HEK293 (cell line): ENCODE results near the gene PRSS1.

Experiments
- CTCF ChIA-PET: fragments of 350-600 bp; formaldehyde crosslinking; extraction: SDS; loops from one replicate; lab custom pipeline; 2021; ENCODE audit warnings: antibody characterized with exemption; lab: Yijun Ruan, JAX
- POLR2A ChIA-PET: fragments of 300-600 bp; formaldehyde crosslinking; extraction: SDS; loops from one replicate; lab custom pipeline; 2020; ENCODE audit warnings: antibody characterized with exemption, inconsistent platforms; lab: Yijun Ruan, JAX
- H3K27ac ChIP-seq: fragments of 200-500 bp; sonication (Bioruptor generic); 2 replicates; pipeline ENCODE4 v1.5.1; 2014; ENCODE audit warnings: low read depth, low read length, control low read depth, inconsistent platforms; ENCODE audit errors: extremely low read depth
- H3K36me3 ChIP-seq, 2 experiments: fragments of 200-500 bp in 1 of 2; sonication (Bioruptor generic) in 1 of 2; 1 replicate in 1 of 2; 2 replicates in 1 of 2; pipeline ENCODE4 v1.5.1; 2014 to 2017; ENCODE audit warnings: inconsistent platforms in 2 of 2, low read length in 2 of 2; ENCODE audit not compliant: control insufficient read depth in 2 of 2, insufficient read depth in 1 of 2
- H3K4me1 ChIP-seq: fragments of 200-500 bp; sonication (Bioruptor generic); 2 replicates; pipeline ENCODE4 v1.5.1; 2014; ENCODE audit warnings: mild to moderate bottlenecking, low read length, inconsistent platforms; ENCODE audit not compliant: control insufficient read depth, insufficient read depth
- H3K4me3 ChIP-seq: 2 replicates; pipeline ENCODE4 v1.5.1; 2011; ENCODE audit warnings: low read depth, mild to moderate bottlenecking, control low read depth, low read length, moderate library complexity
- H3K9me3 ChIP-seq: fragments of 200-500 bp; sonication (Bioruptor generic); 2 replicates; pipeline ENCODE4 v1.5.1; 2014; ENCODE audit warnings: low read depth, low read length, inconsistent platforms; ENCODE audit not compliant: control insufficient read depth, insufficient read depth
- BCL11A ChIP-seq: fragments of 450-650 bp; formaldehyde crosslinking; IDR thresholded peaks from 2 replicates; pipeline ENCODE4 v1.5.1; 2016; ENCODE audit warnings: low read depth, missing biosample characterization, missing genetic modification characterization
- BCL11B ChIP-seq: fragments of 450-650 bp; formaldehyde crosslinking; IDR thresholded peaks from 2 replicates; pipeline ENCODE4 v1.5.1; 2016; ENCODE audit warnings: low read depth, missing biosample characterization, missing genetic modification characterization
- GLI4 ChIP-seq: fragments of 450-650 bp; formaldehyde crosslinking; IDR thresholded peaks from 2 replicates; pipeline ENCODE4 v1.5.1; 2016; ENCODE audit warnings: missing biosample characterization, missing genetic modification characterization
- SCRT2 ChIP-seq: fragments of 450-650 bp; formaldehyde crosslinking; IDR thresholded peaks from 2 replicates; pipeline ENCODE4 v1.5.1; 2016; ENCODE audit warnings: missing biosample characterization, missing genetic modification characterization
- SETDB1 ChIP-seq: IDR thresholded peaks from one replicate; pipeline ENCODE4 v1.6.1; 2017; ENCODE audit warnings: mild to moderate bottlenecking, low read length, moderate library complexity, mixed read lengths; ENCODE audit not compliant: insufficient read length
- SP7 ChIP-seq: fragments of 450-650 bp; formaldehyde crosslinking; IDR thresholded peaks from 2 replicates; pipeline ENCODE4 v1.5.1; 2016; ENCODE audit warnings: missing biosample characterization, missing genetic modification characterization
- ZFP3 ChIP-seq: fragments of 450-650 bp; formaldehyde crosslinking; IDR thresholded peaks from 2 replicates; pipeline ENCODE4 v1.5.1; 2016; ENCODE audit warnings: low read depth, missing biosample characterization, missing genetic modification characterization
- ZNF112 ChIP-seq: fragments of 450-650 bp; formaldehyde crosslinking; IDR thresholded peaks from 2 replicates; pipeline ENCODE4 v1.5.0; 2017; ENCODE audit warnings: missing biosample characterization, missing genetic modification characterization
- ZNF169 ChIP-seq: fragments of 450-650 bp; formaldehyde crosslinking; IDR thresholded peaks from 2 replicates; pipeline ENCODE4 v1.5.1; 2016; ENCODE audit warnings: missing biosample characterization, missing genetic modification characterization
- ZNF473 ChIP-seq: fragments of 450-650 bp; formaldehyde crosslinking; IDR thresholded peaks from 2 replicates; pipeline ENCODE4 v1.5.1; 2017; ENCODE audit warnings: missing biosample characterization, missing genetic modification characterization
- ZNF571 ChIP-seq: fragments of 450-650 bp; formaldehyde crosslinking; IDR thresholded peaks from 2 replicates; pipeline ENCODE4 v1.5.0; 2017; ENCODE audit warnings: missing biosample characterization, missing genetic modification characterization
- ZNF623 ChIP-seq: fragments of 450-650 bp; formaldehyde crosslinking; IDR thresholded peaks from 2 replicates; pipeline ENCODE4 v1.5.1; 2016; ENCODE audit warnings: missing biosample characterization, missing genetic modification characterization
- ZNF654 ChIP-seq: fragments of 450-650 bp; formaldehyde crosslinking; IDR thresholded peaks from 2 replicates; pipeline ENCODE4 v1.5.1; 2016; ENCODE audit warnings: low read depth, missing biosample characterization, missing genetic modification characterization
- ZNF76 ChIP-seq: fragments of 450-650 bp; formaldehyde crosslinking; IDR thresholded peaks from 2 replicates; pipeline ENCODE4; 2016; ENCODE audit warnings: low read depth, missing biosample characterization, missing genetic modification characterization, borderline replicate concordance
- ZNF837 ChIP-seq: fragments of 450-650 bp; formaldehyde crosslinking; IDR thresholded peaks from 2 replicates; pipeline ENCODE4 v1.5.1; 2016; ENCODE audit warnings: missing biosample characterization, missing genetic modification characterization
- ZXDB ChIP-seq: fragments of 450-650 bp; formaldehyde crosslinking; IDR thresholded peaks from 2 replicates; pipeline ENCODE4 v1.5.1; 2016; ENCODE audit warnings: missing biosample characterization, missing genetic modification characterization
- TF ChIP-seq, protein P1 (sequence below): fragments of 450-650 bp; formaldehyde crosslinking; IDR thresholded peaks from 2 replicates; pipeline ENCODE4 v1.5.1; 2016; ENCODE audit warnings: missing biosample characterization, missing genetic modification characterization, borderline replicate concordance
- TF ChIP-seq, protein P2 (sequence below): fragments of 450-650 bp; formaldehyde crosslinking; IDR thresholded peaks from 2 replicates; pipeline ENCODE4 v1.5.1; 2016; ENCODE audit warnings: missing biosample characterization, missing genetic modification characterization
- TF ChIP-seq, protein P3 (sequence below): fragments of 450-650 bp; formaldehyde crosslinking; IDR thresholded peaks from 2 replicates; pipeline ENCODE4 v1.5.1; 2016; ENCODE audit warnings: missing biosample characterization, missing genetic modification characterization
- TF ChIP-seq, protein P4 (sequence below): fragments of 450-650 bp; formaldehyde crosslinking; IDR thresholded peaks from 2 replicates; pipeline ENCODE4 v1.5.1; 2016; ENCODE audit warnings: missing biosample characterization, missing genetic modification characterization
- TF ChIP-seq, protein P5 (sequence below): fragments of 450-650 bp; formaldehyde crosslinking; IDR thresholded peaks from 2 replicates; pipeline ENCODE4 v1.5.1; 2016; ENCODE audit warnings: missing biosample characterization, missing genetic modification characterization
- TF ChIP-seq, protein P6 (sequence below): fragments of 450-650 bp; formaldehyde crosslinking; IDR thresholded peaks from 2 replicates; pipeline ENCODE4 v1.5.1; 2016; ENCODE audit warnings: missing biosample characterization, missing genetic modification characterization
- TF ChIP-seq, protein P7 (sequence below): fragments of 450-650 bp; formaldehyde crosslinking; optimal IDR thresholded peaks from 2 replicates; pipeline ENCODE3; 2016; ENCODE audit warnings: missing biosample characterization, mild to moderate bottlenecking, missing genetic modification characterization

PRSS1 gene

DNA sequence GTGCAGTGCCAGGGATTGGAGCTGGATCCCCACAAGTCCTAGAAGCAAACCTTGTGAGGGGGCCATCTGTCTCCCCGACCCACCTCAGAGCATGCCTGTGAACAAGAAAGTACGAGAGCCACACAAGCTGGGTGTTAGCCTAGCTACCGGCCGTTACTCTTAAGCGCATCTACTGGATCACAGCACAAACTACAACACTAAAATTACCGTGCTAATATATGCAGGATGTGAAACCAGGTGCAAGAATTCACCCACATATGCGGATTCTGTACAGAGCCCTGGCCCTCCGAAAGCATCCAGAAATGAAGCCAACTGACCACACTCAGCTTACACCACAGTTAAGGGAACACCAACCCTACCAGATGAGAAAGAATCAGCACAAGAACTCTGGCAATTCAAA lies 16.0 kb upstream of the PRSS1 start:
- CTCF ChIA-PET, result no interaction called here

DNA sequence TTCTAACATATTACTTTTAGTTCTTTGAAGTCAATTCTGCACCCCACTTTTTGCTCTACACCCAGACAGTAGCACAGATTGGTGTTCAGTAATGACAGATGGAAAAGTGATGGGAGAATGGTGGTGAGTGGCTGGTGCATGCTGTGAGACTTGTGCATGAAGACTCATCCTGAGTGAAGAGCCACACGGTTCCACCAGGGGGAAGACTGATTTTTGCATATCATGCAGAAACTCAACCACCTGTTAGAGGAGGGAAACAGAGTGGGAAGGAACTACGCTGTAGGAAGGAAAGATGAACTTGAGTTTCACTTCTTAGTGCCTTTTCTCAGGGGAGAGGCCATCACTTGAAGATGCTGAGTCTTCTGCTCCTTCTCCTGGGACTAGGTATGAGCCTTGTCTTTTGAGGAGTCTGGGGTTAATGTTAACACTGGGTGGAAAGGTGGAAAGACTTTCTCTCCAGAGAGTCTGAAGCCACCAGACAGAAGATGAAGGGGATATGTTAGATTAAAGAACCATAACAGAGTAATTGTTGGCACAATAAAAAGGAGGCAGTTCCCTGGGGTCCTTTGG lies 9.3 kb upstream of the PRSS1 start:
- H3K4me3 ChIP-seq, result no peak overlapping the region
- no peak overlapping the region for H3K27ac ChIP-seq
- TF ChIP-seq, protein P1, sequence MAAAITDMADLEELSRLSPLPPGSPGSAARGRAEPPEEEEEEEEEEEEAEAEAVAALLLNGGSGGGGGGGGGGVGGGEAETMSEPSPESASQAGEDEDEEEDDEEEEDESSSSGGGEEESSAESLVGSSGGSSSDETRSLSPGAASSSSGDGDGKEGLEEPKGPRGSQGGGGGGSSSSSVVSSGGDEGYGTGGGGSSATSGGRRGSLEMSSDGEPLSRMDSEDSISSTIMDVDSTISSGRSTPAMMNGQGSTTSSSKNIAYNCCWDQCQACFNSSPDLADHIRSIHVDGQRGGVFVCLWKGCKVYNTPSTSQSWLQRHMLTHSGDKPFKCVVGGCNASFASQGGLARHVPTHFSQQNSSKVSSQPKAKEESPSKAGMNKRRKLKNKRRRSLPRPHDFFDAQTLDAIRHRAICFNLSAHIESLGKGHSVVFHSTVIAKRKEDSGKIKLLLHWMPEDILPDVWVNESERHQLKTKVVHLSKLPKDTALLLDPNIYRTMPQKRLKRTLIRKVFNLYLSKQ (tag by site-specific recombination), result no peak
- TF ChIP-seq, protein P2, sequence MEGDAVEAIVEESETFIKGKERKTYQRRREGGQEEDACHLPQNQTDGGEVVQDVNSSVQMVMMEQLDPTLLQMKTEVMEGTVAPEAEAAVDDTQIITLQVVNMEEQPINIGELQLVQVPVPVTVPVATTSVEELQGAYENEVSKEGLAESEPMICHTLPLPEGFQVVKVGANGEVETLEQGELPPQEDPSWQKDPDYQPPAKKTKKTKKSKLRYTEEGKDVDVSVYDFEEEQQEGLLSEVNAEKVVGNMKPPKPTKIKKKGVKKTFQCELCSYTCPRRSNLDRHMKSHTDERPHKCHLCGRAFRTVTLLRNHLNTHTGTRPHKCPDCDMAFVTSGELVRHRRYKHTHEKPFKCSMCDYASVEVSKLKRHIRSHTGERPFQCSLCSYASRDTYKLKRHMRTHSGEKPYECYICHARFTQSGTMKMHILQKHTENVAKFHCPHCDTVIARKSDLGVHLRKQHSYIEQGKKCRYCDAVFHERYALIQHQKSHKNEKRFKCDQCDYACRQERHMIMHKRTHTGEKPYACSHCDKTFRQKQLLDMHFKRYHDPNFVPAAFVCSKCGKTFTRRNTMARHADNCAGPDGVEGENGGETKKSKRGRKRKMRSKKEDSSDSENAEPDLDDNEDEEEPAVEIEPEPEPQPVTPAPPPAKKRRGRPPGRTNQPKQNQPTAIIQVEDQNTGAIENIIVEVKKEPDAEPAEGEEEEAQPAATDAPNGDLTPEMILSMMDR (tag by site-specific recombination), result peak; percentile 16; the same call in 1 of the 2 replicates
- TF ChIP-seq ZNF654 (tag by site-specific recombination) (no peak), SCRT2 (tag by site-specific recombination) (peak; percentile 55; the same call in 1 of the 2 replicates)
- POLR2A ChIA-PET, result no interaction called here
- no peaks in the 10 kb centered on the region for H3K4me1 ChIP-seq
- no peaks in the 10 kb centered on the region for H3K9me3 ChIP-seq
- CTCF ChIA-PET, result interaction anchor here (2.0 kb wide), 1 partner anchor 43 kb away, joined by 5 read pairs; no protein-coding TSS in a partner anchor
- no peaks in the 10 kb centered on the region for H3K36me3 ChIP-seq

More for the DNA sequence above, 16.0 kb upstream of the PRSS1 start:
- Histone ChIP-seq H3K36me3 (no peaks in the 10 kb centered on the region), H3K4me1 (no peaks in the 10 kb centered on the region), H3K9me3 (no peaks in the 10 kb centered on the region), H3K27ac (no peak overlapping the region), H3K4me3 (no peak overlapping the region)
- TF ChIP-seq, protein P3, sequence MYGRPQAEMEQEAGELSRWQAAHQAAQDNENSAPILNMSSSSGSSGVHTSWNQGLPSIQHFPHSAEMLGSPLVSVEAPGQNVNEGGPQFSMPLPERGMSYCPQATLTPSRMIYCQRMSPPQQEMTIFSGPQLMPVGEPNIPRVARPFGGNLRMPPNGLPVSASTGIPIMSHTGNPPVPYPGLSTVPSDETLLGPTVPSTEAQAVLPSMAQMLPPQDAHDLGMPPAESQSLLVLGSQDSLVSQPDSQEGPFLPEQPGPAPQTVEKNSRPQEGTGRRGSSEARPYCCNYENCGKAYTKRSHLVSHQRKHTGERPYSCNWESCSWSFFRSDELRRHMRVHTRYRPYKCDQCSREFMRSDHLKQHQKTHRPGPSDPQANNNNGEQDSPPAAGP, result no peak
- TF ChIP-seq SETDB1 (no peak), ZXDB (tag by site-specific recombination) (no peak), ZNF473 (tag by site-specific recombination) (no peak), ZNF837 (no peak), ZNF112 (tag by site-specific recombination) (no peak), ZFP3 (no peak), GLI4 (tag by site-specific recombination) (no peak), ZNF571 (no peak), BCL11A (tag by site-specific recombination) (no peak), ZNF169 (tag by site-specific recombination) (no peak), BCL11B (tag by site-specific recombination) (no peak), ZNF76 (no peak), ZNF623 (tag by site-specific recombination) (no peak), SP7 (no peak)
- TF ChIP-seq, protein P4, sequence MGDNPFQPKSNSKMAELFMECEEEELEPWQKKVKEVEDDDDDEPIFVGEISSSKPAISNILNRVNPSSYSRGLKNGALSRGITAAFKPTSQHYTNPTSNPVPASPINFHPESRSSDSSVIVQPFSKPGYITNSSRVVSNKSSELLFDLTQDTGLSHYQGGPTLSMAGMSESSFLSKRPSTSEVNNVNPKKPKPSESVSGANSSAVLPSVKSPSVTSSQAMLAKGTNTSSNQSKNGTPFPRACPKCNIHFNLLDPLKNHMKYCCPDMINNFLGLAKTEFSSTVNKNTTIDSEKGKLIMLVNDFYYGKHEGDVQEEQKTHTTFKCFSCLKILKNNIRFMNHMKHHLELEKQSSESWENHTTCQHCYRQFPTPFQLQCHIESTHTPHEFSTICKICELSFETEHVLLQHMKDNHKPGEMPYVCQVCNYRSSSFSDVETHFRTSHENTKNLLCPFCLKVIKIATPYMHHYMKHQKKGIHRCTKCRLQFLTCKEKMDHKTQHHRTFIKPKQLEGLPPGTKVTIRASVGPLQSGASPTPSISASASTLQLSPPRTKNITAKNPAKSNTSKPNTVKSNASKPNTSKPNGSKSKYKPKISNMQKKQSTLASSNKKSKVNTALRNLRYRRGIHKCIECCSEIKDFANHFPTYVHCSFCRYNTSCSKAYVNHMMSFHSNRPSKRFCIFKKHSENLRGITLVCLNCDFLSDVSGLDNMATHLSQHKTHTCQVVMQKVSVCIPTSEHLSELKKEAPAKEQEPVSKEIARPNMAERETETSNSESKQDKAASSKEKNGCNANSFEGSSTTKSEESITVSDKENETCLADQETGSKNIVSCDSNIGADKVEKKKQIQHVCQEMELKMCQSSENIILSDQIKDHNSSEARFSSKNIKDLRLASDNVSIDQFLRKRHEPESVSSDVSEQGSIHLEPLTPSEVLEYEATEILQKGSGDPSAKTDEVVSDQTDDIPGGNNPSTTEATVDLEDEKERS (tag by site-specific recombination), result no peak
- TF ChIP-seq, protein P5, sequence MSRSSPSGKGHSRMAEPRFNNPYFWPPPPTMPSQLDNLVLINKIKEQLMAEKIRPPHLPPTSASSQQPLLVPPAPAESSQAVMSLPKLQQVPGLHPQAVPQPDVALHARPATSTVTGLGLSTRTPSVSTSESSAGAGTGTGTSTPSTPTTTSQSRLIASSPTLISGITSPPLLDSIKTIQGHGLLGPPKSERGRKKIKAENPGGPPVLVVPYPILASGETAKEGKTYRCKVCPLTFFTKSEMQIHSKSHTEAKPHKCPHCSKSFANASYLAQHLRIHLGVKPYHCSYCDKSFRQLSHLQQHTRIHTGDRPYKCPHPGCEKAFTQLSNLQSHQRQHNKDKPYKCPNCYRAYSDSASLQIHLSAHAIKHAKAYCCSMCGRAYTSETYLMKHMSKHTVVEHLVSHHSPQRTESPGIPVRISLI (tag by site-specific recombination), result no peak
- TF ChIP-seq, protein P6, sequence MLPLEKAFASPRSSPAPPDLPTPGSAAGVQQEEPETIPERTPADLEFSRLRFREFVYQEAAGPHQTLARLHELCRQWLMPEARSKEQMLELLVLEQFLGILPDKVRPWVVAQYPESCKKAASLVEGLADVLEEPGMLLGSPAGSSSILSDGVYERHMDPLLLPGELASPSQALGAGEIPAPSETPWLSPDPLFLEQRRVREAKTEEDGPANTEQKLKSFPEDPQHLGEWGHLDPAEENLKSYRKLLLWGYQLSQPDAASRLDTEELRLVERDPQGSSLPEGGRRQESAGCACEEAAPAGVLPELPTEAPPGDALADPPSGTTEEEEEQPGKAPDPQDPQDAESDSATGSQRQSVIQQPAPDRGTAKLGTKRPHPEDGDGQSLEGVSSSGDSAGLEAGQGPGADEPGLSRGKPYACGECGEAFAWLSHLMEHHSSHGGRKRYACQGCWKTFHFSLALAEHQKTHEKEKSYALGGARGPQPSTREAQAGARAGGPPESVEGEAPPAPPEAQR, result no peak
- TF ChIP-seq, protein P7, sequence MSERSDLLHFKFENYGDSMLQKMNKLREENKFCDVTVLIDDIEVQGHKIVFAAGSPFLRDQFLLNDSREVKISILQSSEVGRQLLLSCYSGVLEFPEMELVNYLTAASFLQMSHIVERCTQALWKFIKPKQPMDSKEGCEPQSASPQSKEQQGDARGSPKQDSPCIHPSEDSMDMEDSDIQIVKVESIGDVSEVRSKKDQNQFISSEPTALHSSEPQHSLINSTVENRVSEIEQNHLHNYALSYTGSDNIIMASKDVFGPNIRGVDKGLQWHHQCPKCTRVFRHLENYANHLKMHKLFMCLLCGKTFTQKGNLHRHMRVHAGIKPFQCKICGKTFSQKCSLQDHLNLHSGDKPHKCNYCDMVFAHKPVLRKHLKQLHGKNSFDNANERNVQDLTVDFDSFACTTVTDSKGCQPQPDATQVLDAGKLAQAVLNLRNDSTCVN, result no peak
- POLR2A ChIA-PET, result no interaction called here
